WTC11 (cell line): Measurements from ENCODE around the gene OPN5. TPM values are rescaled to one million over a fixed set of nuclear protein-coding genes. Genes with fewer than 3 reads are reported as not detected.

Experiments used
- ATAC-seq: fragments of 200-7000 bp; cut with Tn5 transposase; 2 replicates; pipeline ENCODE4 v1.10.0; 2021; ENCODE audit warnings: mild to moderate bottlenecking, moderate library complexity
- CTCF ChIA-PET: fragments of 300-600 bp; sonication (Branson Sonifier 250); formaldehyde crosslinking; loops from one replicate; lab custom pipeline; 2021; ENCODE audit warnings: antibody characterized with exemption; lab: Charles Lee
- POLR2A ChIA-PET: fragments of 350-600 bp; sonication (Branson Sonifier 250); formaldehyde crosslinking; loops from one replicate; lab custom pipeline; 2021; ENCODE audit warnings: antibody characterized with exemption; lab: Charles Lee
- DNase-seq: peaks from one replicate; pipeline ENCODE4 v3.0.0; 2021; ENCODE audit warnings: low spot score
- H3K27ac Mint-ChIP-seq: 2 replicates; pipeline ENCODE4 v1.8.0; 2021; ENCODE audit warnings: mixed read lengths
- H3K27me3 Mint-ChIP-seq: 2 replicates; pipeline ENCODE4 v1.8.0; 2021; ENCODE audit warnings: low read depth, mild to moderate bottlenecking, moderate library complexity, mixed read lengths
- H3K36me3 Mint-ChIP-seq: 2 replicates; pipeline ENCODE4 v1.8.0; 2021; ENCODE audit warnings: mixed read lengths
- H3K4me1 Mint-ChIP-seq: 2 replicates; pipeline ENCODE4 v1.8.0; 2022; ENCODE audit warnings: mixed read lengths
- H3K4me3 Mint-ChIP-seq: 2 replicates; pipeline ENCODE4 v1.8.0; 2021; ENCODE audit warnings: mild to moderate bottlenecking, moderate library complexity, mixed read lengths
- H3K9me3 Mint-ChIP-seq: 2 replicates; pipeline ENCODE4 v1.8.0; 2021; ENCODE audit warnings: mixed read lengths
- ESRRA ChIP-seq: sonication (generic); formaldehyde crosslinking; IDR thresholded peaks from 2 replicates; pipeline ENCODE4 v1.8.1; 2022; ENCODE audit warnings: mild to moderate bottlenecking, missing genetic modification reagents, borderline replicate concordance
- ETV6 ChIP-seq: sonication (generic); formaldehyde crosslinking; IDR thresholded peaks from 2 replicates; pipeline ENCODE4 v1.8.1; 2022; ENCODE audit warnings: mild to moderate bottlenecking, missing genetic modification reagents
- FOXK1 ChIP-seq: sonication (generic); formaldehyde crosslinking; IDR thresholded peaks from 2 replicates; pipeline ENCODE4 v1.8.0; 2022; ENCODE audit warnings: mild to moderate bottlenecking, moderate library complexity, missing genetic modification reagents
- HMGA2 ChIP-seq: fragments of 250-450 bp; sonication (Bioruptor Pico); IDR thresholded peaks from 2 replicates; pipeline ENCODE4 v1.4.0; 2021; ENCODE audit warnings: mild to moderate bottlenecking, moderate library complexity
- HMGXB4 ChIP-seq: sonication (generic); formaldehyde crosslinking; IDR thresholded peaks from 2 replicates; pipeline ENCODE4 v1.8.1; 2023; ENCODE audit warnings: mild to moderate bottlenecking, moderate library complexity, missing genetic modification reagents
- JAZF1 ChIP-seq: fragments of 250-450 bp; sonication (Bioruptor Pico); IDR thresholded peaks from 2 replicates; pipeline ENCODE4 v1.9.0; 2021; ENCODE audit warnings: moderate library complexity, mild to moderate bottlenecking, inconsistent platforms
- MYBL2 ChIP-seq: sonication (generic); formaldehyde crosslinking; IDR thresholded peaks from 2 replicates; pipeline ENCODE4 v1.8.1; 2023; ENCODE audit warnings: mild to moderate bottlenecking, moderate library complexity, missing genetic modification reagents
- NR3C1 ChIP-seq: sonication (generic); formaldehyde crosslinking; conservative IDR thresholded peaks from 2 replicates; pipeline ENCODE4 v1.8.1; 2023; ENCODE audit warnings: low read depth, mild to moderate bottlenecking, missing genetic modification reagents
- OVOL2 ChIP-seq: fragments of 250-450 bp; sonication (Bioruptor Pico); IDR thresholded peaks from 2 replicates; pipeline ENCODE4 v1.9.0; 2021; ENCODE audit warnings: mild to moderate bottlenecking, borderline replicate concordance
- PRDM15 ChIP-seq: sonication (generic); formaldehyde crosslinking; IDR thresholded peaks from 2 replicates; pipeline ENCODE4 v1.8.0; 2022; ENCODE audit warnings: missing genetic modification reagents
- RELA ChIP-seq: sonication (generic); formaldehyde crosslinking; IDR thresholded peaks from 2 replicates; pipeline ENCODE4 v1.8.1; 2022; ENCODE audit warnings: missing genetic modification reagents, mild to moderate bottlenecking, borderline replicate concordance
- RORB ChIP-seq: fragments of 250-450 bp; sonication (Bioruptor Pico); IDR thresholded peaks from 2 replicates; pipeline ENCODE4 v1.9.0; 2021; ENCODE audit warnings: mild to moderate bottlenecking
- SOX15 ChIP-seq: fragments of 250-450 bp; sonication (Bioruptor Pico); IDR thresholded peaks from 2 replicates; pipeline ENCODE4 v1.9.0; 2021; ENCODE audit warnings: mild to moderate bottlenecking
- SP1 ChIP-seq: sonication (generic); formaldehyde crosslinking; conservative IDR thresholded peaks from 2 replicates; pipeline ENCODE4 v1.8.1; 2022; ENCODE audit warnings: missing genetic modification reagents
- TEAD4 ChIP-seq: sonication (generic); formaldehyde crosslinking; IDR thresholded peaks from 2 replicates; pipeline ENCODE4 v1.8.0; 2022; ENCODE audit warnings: mild to moderate bottlenecking, missing genetic modification reagents
- ZNF138 ChIP-seq: sonication (generic); formaldehyde crosslinking; conservative IDR thresholded peaks from 2 replicates; pipeline ENCODE4 v1.8.1; 2022; ENCODE audit warnings: mild to moderate bottlenecking, moderate library complexity, missing genetic modification reagents
- ZNF232 ChIP-seq: sonication (generic); formaldehyde crosslinking; IDR thresholded peaks from 2 replicates; pipeline ENCODE4 v1.8.0; 2022; ENCODE audit warnings: mild to moderate bottlenecking, missing genetic modification reagents
- ZNF396 ChIP-seq: fragments of 250-450 bp; sonication (Bioruptor Pico); IDR thresholded peaks from 2 replicates; pipeline ENCODE4 v1.8.0; 2021; ENCODE audit warnings: mild to moderate bottlenecking, moderate library complexity, borderline replicate concordance
- ZNF416 ChIP-seq: fragments of 250-450 bp; sonication (Bioruptor Pico); IDR thresholded peaks from 2 replicates; pipeline ENCODE4 v1.9.0; 2021; ENCODE audit warnings: mild to moderate bottlenecking, inconsistent platforms
- ZNF423 ChIP-seq: fragments of 250-450 bp; sonication (Bioruptor Pico); IDR thresholded peaks from 2 replicates; pipeline ENCODE4 v2.1.2; 2022; ENCODE audit warnings: mild to moderate bottlenecking, moderate library complexity
- total RNA-seq: library from RNA; stranded (reverse); gene quantifications from 3 replicates; pipeline ENCODE4 v1.2.3, GENCODE V29; 2021
- TF ChIP-seq, protein P1 (sequence below): fragments of 250-450 bp; sonication (Bioruptor Pico); IDR thresholded peaks from 2 replicates; pipeline ENCODE4 v1.9.0; 2021; ENCODE audit warnings: mild to moderate bottlenecking
- TF ChIP-seq, protein P2 (sequence below): sonication (generic); formaldehyde crosslinking; conservative IDR thresholded peaks from 2 replicates; pipeline ENCODE4 v1.8.1; 2022; ENCODE audit warnings: mild to moderate bottlenecking, missing genetic modification reagents
- TF ChIP-seq, protein P3 (sequence below): fragments of 200-600 bp; IDR thresholded peaks from 2 replicates; pipeline ENCODE4 v1.8.0; 2022; ENCODE audit warnings: antibody characterized with exemption

The OPN5 gene
- total RNA-seq, 1 experiment from 2014 or later, result not detected

- no peaks in the 10 kb centered on the region for H3K36me3 Mint-ChIP-seq
- POLR2A ChIA-PET, result no interaction called here
- TF ChIP-seq ETV6 (CRISPR knock-in tag), result no peak
- no peak for TF ChIP-seq NR3C1
- no peak for TF ChIP-seq PRDM15 (CRISPR knock-in tag)
- TF ChIP-seq, protein P1, sequence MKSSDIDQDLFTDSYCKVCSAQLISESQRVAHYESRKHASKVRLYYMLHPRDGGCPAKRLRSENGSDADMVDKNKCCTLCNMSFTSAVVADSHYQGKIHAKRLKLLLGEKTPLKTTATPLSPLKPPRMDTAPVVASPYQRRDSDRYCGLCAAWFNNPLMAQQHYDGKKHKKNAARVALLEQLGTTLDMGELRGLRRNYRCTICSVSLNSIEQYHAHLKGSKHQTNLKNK (CRISPR knock-in tag), result no peak
- no peak for TF ChIP-seq RORB (CRISPR knock-in tag)
- no peak for TF ChIP-seq ZNF423
- no peak for TF ChIP-seq FOXK1 (CRISPR knock-in tag)
- TF ChIP-seq MYBL2 (CRISPR knock-in tag), result no peak
- TF ChIP-seq, protein P2, sequence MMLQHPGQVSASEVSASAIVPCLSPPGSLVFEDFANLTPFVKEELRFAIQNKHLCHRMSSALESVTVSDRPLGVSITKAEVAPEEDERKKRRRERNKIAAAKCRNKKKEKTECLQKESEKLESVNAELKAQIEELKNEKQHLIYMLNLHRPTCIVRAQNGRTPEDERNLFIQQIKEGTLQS (CRISPR knock-in tag), result no peak
- no peak for TF ChIP-seq SP1 (CRISPR knock-in tag)
- TF ChIP-seq HMGXB4 (CRISPR knock-in tag), result no peak
- no peak for TF ChIP-seq ZNF138 (CRISPR knock-in tag)
- no peak for TF ChIP-seq RELA (CRISPR knock-in tag)
- no peak for TF ChIP-seq SOX15 (CRISPR knock-in tag)
These were observed 37.6 kb downstream of the OPN5 start for GRCh38 chr6:47819461-47819860.

GRCh38 chr6:47822856-47823554 lies 41.2 kb downstream of the OPN5 start:
- H3K36me3 Mint-ChIP-seq, result no peaks in the 10 kb centered on the region
- no peaks in the 10 kb centered on the region for H3K27me3 Mint-ChIP-seq
- no peak for ATAC-seq
- DNase-seq, result no peak
- no peaks in the 10 kb centered on the region for H3K4me1 Mint-ChIP-seq
- H3K27ac Mint-ChIP-seq, result no peak overlapping the region
- POLR2A ChIA-PET, result no interaction called here
- no peak overlapping the region for H3K4me3 Mint-ChIP-seq
- CTCF ChIA-PET, result no interaction called here
- no peaks in the 10 kb centered on the region for H3K9me3 Mint-ChIP-seq
- TF ChIP-seq, protein P3, sequence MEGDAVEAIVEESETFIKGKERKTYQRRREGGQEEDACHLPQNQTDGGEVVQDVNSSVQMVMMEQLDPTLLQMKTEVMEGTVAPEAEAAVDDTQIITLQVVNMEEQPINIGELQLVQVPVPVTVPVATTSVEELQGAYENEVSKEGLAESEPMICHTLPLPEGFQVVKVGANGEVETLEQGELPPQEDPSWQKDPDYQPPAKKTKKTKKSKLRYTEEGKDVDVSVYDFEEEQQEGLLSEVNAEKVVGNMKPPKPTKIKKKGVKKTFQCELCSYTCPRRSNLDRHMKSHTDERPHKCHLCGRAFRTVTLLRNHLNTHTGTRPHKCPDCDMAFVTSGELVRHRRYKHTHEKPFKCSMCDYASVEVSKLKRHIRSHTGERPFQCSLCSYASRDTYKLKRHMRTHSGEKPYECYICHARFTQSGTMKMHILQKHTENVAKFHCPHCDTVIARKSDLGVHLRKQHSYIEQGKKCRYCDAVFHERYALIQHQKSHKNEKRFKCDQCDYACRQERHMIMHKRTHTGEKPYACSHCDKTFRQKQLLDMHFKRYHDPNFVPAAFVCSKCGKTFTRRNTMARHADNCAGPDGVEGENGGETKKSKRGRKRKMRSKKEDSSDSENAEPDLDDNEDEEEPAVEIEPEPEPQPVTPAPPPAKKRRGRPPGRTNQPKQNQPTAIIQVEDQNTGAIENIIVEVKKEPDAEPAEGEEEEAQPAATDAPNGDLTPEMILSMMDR, result no peak
- no peak for TF ChIP-seq RORB (CRISPR knock-in tag)
- TF ChIP-seq HMGA2 (CRISPR knock-in tag), result no peak
- TF ChIP-seq ZNF416, result no peak
- TF ChIP-seq OVOL2 (CRISPR knock-in tag), result no peak
- no peak for TF ChIP-seq TEAD4
- TF ChIP-seq ZNF396 (CRISPR knock-in tag), result no peak
- no peak for TF ChIP-seq JAZF1
- no peak for TF ChIP-seq SOX15 (CRISPR knock-in tag)
- TF ChIP-seq ZNF232 (CRISPR knock-in tag), result no peak
- no peak for TF ChIP-seq ESRRA

More at GRCh38 chr6:47819461-47819860, 37.6 kb downstream of the OPN5 start:
- CTCF ChIA-PET, result no interaction called here
- no peak for ATAC-seq
- H3K27ac Mint-ChIP-seq, result no peak overlapping the region
- no peak overlapping the region for H3K4me3 Mint-ChIP-seq
- H3K9me3 Mint-ChIP-seq, result no peaks in the 10 kb centered on the region
- no peaks in the 10 kb centered on the region for H3K27me3 Mint-ChIP-seq
- peaks cover 3% of the 10 kb centered on the region; the same call in 1 of the 2 replicates for H3K4me1 Mint-ChIP-seq
- DNase-seq, result no peak
